Measurements from ENCODE around the gene WDR38.
A peak's percentile ranks its signal among the peaks of the same experiment; 100 is the strongest.
"Not testable (repeated sequence)": the region's sequence is repeated elsewhere in the genome, so short reads cannot be mapped to it uniquely, and the experiment has no call there.

WDR38 gene

GRCh38 chr9:124834591-124834990, 18.7 kb upstream of the WDR38 start:
- peak; percentile 75 for DNase-seq

- DNase-seq = peak; percentile 76
These were observed 18.2 kb upstream of the WDR38 start for GRCh38 chr9:124835026-124835557.

GRCh38 chr9:124838132-124838531, 15.1 kb upstream of the WDR38 start:
- not testable (repeated sequence) for DNase-seq

DNA sequence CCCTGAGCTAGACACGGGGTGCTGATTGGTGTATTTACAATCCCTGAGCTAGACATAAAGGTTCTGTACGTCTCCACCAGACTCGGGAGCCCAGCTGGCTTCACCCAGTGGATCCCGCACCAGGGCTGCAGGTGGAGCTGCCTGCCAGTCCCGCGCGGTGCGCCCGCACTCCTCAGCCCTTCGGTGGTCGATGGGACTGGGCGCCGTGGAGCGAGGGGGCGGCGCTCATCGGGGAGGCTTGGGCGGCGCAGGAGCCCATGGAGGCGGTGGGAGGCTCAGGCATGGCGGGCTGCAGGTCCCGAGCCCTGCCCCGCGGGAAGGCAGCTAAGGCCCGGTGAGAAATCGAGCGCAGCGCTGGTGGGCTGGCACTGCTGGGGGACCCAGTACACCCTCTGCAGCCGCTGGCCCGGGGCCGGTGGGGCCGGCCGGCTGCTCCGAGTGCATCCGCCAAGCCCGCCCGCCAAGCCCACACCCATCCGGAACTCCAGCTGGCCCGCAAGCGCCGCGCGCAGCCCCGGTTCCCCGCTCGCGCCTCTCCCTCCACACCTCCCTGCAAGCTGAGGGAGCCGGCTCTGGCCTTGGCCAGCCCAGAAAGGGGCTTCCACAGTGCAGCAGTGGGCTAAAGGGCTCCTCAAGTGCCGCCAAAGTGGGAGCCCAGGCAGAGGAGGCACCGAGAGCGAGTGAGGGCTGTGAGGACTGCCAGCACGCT, 14.5 kb upstream of the WDR38 start:
- not testable (repeated sequence) for DNase-seq

- DNase-seq = peak; percentile 26
These were observed 13.5 kb upstream of the WDR38 start for GRCh38 chr9:124839612-124840299.

DNA sequence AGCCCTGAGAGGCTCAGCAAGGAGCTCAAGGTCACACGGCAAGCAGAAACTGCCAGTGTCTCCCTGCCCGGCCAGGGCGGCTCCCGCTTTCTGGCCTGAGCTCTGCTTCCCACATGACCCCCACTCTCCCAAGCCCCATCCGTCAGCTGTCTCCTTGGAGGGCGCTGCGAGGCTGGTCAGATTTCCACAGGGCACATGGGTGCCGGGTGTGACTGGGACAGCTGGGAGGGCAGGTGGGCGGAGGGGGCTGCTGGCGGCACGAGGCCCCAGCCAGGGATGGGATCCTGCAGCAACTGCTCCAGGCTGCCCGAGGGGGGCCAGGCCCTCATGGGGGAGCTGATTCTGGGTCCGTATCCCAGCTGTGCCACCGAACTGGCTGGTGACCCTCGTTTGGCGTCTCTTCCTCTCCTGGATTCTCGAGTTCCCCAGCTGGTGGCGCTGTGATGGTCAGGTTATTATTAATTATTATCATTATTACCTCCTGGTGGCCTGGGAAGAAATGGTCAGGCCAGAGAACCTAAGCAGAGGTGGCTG, 12.9 kb upstream of the WDR38 start:
- DNase-seq = no peak

DNA sequence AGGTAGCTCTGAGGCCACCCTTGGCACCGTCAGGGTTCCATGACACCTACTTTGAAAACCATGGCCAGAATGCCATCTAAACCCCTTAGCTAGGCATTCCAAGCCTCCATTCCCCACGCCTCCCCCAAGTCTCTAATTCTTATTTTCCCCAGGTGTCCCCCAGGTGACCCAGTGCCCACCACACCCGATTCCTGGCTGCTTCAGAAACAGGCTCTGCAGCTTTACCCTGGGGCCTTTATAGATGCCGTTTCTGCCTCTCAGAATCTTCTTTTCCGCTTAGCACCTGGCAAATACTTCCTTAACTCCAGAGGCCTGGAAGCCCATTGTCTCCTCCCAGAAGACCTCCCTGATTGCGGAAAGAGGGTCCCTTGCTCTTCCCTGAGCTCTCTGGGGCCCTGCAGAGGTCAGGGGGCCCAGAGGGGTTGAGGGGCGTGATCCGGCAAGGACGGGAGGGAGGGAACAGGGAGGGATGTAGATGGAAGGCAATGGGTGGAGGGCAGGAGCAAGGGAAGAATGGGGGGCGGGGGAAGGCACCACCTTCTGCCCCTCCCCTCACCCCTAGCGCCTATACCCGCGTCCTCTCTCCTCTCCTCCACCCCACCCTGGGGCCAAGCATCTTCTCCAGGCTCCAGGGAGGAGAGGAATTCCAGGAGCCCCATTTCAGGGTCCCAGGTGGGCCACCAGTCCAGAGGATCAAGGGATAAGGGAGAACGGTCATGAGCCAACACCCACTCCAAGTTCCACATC, 12.0 kb upstream of the WDR38 start:
- no peak for DNase-seq

DNA sequence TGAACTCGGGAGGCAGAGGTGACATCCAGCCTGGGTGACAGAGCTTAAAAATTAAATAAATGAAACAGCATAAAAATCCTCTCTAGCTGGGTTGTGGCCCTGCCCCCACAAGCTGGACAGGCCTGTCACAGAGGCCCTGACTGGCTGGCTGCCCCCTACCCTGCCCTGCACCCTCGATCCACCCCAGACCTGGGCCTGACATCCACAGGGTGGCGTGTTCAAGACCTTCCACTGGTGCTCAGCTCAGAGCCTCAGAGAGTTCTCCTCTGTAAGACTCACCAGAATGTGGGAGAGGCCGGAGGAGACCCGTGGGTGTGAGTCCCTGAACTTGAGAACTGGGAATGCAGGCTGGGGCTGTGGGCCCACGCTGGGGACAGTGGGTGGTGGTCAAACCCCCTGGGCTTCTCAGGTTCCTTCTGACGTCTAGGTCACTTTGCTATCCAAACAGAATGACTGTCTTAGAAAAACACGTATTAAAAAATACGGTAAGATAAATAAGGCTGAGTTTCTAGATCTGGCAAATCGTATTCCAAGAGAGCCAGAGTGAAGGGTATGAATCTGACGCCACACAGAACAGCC, 9.7 kb upstream of the WDR38 start:
- DNase-seq = peak; percentile 35

DNA sequence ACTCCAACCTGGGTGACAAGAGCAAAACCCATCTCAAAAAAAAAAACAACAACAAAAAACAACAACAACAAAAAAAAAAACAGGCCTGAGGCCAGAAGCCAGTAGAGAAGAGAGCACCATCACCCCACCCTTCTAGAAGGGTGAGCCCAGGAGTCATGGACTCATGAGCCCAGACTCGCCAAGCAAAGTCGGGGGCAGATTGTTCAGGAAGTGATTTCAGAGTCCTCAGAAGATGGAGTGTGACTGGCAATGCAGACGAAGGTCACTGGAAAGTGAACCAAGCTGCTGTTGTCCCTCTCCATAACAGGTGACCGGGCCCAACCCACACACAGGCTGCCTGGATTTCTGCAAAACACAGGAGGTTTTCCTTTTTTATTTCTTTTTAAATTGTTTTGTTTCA, 9.0 kb upstream of the WDR38 start:
- no peak for DNase-seq

GRCh38 chr9:124846467-124846866, 6.8 kb upstream of the WDR38 start:
- DNase-seq = not testable (repeated sequence)

DNA sequence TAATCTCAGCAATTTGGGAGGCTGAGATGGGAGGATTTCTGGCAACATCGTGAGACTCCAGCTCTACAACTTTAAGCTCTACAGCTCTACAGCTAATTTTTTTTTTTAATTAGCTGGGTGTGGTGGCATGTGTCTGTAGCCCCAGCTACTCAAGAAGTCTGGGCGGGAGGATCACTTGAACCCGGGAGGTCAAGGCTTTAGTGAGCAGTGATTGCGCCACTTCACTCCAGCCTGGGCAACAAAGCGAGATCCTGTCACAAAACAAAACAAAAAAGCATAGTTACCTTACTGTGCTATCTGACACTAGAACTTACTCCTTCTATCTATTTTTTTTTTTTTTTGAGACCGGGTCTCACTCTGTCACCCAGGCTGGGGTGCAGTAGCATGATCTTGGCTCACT, 6.3 kb upstream of the WDR38 start:
- DNase-seq = no peak

GRCh38 chr9:124849801-124850200, 3.5 kb upstream of the WDR38 start:
- peak; percentile 38 for DNase-seq

DNA sequence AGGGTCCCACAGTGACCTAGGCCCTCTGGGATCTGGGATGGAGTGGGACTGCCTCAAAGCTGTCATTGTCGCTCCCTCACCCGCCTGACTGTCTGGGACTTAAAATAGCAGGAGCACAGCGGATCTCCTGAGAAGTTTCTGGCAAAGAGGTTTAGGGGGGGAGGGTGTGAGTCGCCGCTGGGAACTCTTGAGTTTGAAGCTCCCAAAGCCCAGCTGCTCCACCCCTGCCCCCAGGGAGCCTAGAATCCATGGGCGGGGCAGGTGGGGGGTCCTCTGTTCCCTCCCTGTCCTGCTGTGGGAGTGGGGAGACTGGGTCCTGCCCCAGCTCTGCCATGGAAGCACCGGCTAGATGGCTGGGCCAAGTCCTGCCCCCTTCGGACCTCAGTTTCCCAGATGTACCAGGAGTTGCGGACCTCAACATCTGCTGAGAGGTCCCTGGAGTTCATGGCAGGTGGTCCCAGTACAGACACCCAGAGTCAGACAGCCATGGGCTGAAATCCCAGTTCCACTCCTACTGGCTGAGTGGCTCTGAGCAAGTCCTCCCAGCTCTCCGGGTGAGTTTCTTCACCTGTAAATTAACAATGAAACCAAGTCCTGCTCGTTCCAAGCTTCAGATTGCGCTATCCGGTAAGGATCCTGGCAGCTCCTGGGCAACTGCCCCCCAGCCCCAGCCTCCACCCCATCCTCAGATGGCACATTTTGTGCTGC, 985 bp upstream of the WDR38 start:
- peak; percentile 23 for DNase-seq

GRCh38 chr9:124853605-124854143, 414 bp downstream of the WDR38 start:
- no peak for DNase-seq

DNA sequence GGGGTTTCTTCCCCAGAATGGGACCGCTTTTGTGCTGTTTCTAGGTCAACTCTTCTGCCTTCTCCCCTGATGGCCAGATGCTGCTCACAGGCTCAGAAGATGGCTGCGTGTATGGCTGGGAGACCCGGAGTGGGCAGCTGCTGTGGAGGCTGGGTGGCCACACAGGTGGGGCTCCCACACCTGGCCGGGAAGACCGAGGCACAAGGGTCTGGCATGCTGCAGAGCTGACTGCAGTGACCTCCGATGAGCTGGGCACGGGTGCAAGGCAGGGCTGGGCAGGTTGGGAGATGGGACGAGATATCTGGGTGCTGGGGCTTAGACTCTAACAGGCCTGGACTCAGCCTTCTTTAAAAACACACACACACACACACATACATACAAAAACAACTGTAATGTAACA, 901 bp downstream of the WDR38 start:
- DNase-seq = no peak

DNA sequence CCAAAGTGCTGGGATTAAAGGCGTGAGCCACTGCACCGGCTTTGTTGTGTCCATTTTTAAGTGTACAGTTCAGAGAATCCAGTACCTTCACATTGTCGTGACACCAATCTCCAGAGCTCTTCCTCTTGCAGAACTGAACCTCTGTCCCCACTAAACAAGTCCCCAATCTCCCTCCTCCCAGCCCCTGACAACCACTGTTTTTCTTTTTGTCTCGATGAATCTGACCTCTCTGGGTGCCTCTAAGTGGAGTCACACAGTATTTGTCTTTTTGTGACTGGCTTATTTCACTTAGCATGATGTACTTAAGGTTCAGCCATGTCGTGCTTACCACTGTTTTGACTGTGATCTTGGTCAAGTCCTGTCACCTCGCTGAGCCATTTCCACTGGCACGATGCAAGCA, 1.6 kb downstream of the WDR38 start:
- DNase-seq = no peak

GRCh38 chr9:124855566-124855943, 2.3 kb downstream of the WDR38 start:
- DNase-seq = no peak

DNA sequence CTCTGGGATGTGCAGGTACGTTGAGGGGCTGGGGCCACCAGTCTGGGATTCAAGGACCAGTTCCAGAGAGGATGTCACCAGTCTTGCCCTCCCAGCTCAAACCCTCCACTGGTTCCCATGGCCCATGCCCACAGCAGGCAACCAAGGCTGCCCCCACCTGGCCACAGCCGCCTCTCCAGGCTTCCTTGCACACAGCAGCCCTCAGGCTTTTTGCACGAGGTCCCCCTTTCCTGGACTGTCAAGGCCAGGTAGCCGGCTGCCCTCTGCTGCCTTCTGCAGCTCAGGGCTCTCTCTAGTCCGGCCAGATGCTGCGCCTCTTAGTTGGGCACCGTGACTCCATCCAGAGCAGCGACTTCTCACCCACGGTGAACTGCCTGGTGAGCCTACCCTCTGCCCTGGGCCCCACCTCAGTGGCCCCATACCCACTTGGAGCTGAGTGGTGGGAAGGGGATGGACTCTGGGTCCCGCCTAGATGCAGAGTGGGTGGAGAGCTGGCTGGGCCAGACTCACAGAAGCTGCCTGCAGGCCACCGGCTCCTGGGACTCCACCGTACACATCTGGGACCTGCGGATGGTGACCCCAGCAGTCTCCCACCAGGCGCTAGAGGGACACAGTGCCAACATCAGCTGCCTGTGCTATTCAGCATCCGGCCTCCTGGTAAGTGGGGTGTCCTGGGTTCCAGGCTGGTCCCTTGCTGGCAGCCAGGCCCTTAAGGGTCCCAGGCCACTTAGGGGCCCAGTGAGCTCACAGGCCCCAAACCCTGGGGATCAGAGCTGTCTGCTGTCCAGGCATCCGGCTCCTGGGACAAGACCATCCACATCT, 2.9 kb downstream of the WDR38 start:
- DNase-seq = peak; percentile 26

DNA sequence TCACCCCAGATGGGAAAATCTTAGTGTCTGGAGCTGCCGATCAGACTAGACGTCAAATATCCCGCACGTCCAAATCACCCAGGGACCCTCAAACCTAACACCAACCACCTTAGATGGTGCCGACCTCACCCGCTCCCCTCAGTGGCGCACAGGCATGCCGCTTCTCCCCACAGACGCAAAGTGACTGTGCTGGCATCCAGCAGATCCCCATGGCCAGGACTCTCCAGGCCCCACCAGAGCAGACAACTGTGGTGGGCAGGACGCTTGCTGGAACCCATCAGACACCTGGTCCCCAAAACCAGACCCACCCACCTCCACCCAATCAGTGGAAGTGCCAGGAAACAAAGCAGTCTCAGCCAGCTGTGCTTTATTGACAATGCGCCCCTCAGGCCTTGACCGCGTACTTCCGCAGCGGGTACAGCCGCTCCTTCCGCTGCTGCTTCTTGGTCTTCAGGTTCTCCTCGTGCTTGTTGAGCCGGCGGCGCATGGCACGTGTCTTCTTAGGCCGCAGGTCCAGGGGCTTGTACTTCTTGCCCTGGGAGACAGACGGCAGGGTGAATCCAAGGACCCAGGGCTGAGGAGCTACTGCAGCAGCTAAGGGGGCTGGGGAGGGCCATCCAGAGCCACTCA, 4.4 kb downstream of the WDR38 start:
- no peak for DNase-seq

- no peak for DNase-seq
These were observed 5.2 kb downstream of the WDR38 start for GRCh38 chr9:124858330-124859046.

Measured in fibroblast of skin of back (primary cell).